ENCODE measurements around the gene DMPK. TPM values are rescaled to one million over a fixed set of nuclear protein-coding genes. Genes with fewer than 3 reads are reported as not detected.

Gene DMPK, protein sequence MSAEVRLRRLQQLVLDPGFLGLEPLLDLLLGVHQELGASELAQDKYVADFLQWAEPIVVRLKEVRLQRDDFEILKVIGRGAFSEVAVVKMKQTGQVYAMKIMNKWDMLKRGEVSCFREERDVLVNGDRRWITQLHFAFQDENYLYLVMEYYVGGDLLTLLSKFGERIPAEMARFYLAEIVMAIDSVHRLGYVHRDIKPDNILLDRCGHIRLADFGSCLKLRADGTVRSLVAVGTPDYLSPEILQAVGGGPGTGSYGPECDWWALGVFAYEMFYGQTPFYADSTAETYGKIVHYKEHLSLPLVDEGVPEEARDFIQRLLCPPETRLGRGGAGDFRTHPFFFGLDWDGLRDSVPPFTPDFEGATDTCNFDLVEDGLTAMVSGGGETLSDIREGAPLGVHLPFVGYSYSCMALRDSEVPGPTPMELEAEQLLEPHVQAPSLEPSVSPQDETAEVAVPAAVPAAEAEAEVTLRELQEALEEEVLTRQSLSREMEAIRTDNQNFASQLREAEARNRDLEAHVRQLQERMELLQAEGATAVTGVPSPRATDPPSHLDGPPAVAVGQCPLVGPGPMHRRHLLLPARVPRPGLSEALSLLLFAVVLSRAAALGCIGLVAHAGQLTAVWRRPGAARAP
- total RNA-seq = 10 to 100 TPM; 26.7 to 31.0 TPM

DNA sequence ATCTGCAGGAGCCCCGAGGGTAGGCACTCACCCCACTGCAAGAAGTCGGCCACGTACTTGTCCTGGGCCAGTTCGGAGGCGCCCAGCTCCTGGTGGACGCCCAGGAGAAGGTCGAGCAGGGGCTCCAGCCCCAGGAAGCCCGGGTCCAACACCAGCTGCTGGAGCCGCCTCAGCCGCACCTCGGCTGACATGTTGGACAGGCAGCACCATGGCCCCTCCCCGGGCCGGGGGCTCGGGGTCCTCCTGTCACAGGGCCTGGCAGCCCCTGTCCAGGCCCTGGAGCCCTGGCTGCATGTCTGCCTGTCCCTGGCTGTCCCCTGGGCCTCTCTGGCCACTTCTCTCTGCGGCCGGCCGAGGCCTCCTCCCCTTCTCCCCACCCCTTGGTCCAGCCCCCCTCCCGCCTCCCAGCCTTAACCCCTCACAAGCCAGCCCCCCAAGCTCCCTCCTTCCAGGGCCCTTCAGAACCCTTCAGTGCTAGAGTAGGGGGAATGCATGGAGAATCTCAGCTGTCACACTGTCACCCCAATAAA, at the start of gene DMPK:
TSS of gene DMPK (minus strand) at position 329 of the 530 bp plus-strand sequence. CDS start at position 191, 138 bp downstream.
- DNase-seq (no peak), ATAC-seq (no peak)
- Mint-ChIP-seq H3K4me1 (peaks cover 13% of the 10 kb centered on the region), H3K36me3 (peaks cover 11% of the 10 kb centered on the region), H3K27ac (no peak within 1 kb of the TSS), H3K27me3 (peaks cover 10% of the 10 kb centered on the region), H3K9me3 (ENCODE audit: low read depth) (no peaks in the 10 kb centered on the region), H3K4me3 (no peak within 1 kb of the TSS)
- CTCF ChIA-PET = interaction anchor here (0.7 to 8.5 kb wide), 7 partner anchors 9 to 224 kb away, joined by 3 to 94 read pairs (median 3); partner anchors contain the start of gene SIX5

DNA sequence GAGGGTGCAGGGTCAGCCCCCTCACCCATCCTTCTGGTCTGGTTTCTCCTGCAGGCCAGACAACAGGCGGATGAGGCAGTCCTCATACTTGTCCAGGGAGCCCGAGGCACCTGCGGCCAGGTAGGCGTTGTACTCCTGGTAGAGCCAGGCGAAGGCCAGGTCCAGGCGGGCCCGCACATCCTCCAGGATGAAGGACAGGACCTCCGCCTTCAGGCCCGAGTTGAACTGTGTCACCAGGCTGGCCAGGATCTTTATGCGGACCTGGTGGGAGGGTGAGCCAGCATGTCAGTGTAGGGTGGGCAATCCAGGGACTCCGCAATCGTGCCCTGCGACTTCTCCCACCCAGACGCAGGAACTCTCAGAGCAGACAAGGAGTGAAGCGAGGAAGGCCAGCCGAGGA, 46.7 kb upstream of the DMPK start:
- DNase-seq (no peak), ATAC-seq (no peak)
- CTCF ChIA-PET = interaction anchor here (1.6 to 1.9 kb wide), 2 partner anchors 12 to 30 kb away, joined by 4 to 6 read pairs; no protein-coding TSS in a partner anchor
- no peak overlapping the region for H3K4me3 Mint-ChIP-seq
- H3K4me1 Mint-ChIP-seq = peaks cover 3% of the 10 kb centered on the region
- no peak overlapping the region for H3K27ac Mint-ChIP-seq
- no peaks in the 10 kb centered on the region for H3K27me3 Mint-ChIP-seq
- H3K36me3 Mint-ChIP-seq = peaks cover 32% of the 10 kb centered on the region
- no peaks in the 10 kb centered on the region for H3K9me3 Mint-ChIP-seq (ENCODE audit: low read depth)

DNA sequence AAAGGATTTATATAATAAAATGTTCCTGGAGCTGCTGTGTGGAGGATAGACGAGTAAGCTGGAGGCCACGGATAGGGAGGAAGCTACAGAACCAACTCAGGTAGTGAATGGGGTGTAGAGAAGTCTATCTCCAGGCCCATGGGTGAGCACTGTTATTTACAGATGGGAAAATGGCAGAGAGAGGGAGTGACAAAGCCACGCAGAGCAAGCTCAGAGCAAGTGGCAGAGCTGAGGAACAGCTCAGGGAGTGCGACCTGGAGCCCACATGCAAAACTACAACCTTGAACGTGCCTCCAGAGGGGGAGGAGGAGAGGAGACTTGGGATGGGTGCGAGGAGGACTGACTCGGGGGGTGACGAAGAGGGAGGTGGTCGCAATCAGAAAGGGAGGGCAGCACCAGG, 46.2 kb upstream of the DMPK start:
- peaks cover 30% of the 10 kb centered on the region for H3K36me3 Mint-ChIP-seq
- CTCF ChIA-PET = interaction anchor here (1.6 to 1.9 kb wide), 2 partner anchors 12 to 29 kb away, joined by 4 to 6 read pairs; no protein-coding TSS in a partner anchor

DNA sequence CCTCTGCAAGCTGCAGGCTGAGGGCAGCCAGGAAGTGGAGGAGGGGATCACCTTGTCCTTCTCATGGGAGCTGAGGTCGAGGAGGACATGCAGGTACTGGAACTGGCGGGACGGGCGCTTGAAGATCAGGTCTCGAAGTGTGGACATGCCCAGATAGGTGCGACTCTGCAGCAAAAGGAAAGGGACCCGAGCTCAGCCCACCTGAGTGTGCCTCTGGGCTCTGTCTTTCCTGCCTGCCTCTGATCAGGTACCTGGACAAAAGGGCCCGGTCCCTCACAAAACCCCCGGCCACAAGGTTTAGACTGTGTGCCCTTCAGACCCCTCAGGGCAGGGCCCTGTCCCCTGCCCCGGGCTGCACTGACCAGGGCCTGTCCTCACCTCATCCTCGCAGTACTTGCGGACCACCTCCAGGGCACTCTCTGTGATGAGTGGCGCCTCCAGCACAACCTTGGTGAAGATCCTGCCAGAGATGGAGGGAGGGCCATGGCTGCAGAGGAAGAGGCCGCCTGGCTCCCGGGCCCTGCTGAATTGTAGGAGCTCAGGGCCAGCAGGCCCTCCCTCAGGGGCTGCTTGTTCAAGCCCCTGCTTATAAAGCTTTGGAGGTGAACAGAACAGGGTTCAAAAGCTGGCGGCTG, 45.3 kb upstream of the DMPK start:
- ATAC-seq = no peak
- Mint-ChIP-seq H3K27ac (no peak overlapping the region), H3K36me3 (peaks cover 30% of the 10 kb centered on the region), H3K4me3 (no peak overlapping the region), H3K4me1 (peaks cover 3% of the 10 kb centered on the region), H3K27me3 (no peaks in the 10 kb centered on the region), H3K9me3 (ENCODE audit: low read depth) (no peaks in the 10 kb centered on the region)
- no peak for DNase-seq
- CTCF ChIA-PET = interaction anchor here (1.0 to 3.4 kb wide), 3 partner anchors 11 to 58 kb away, joined by 4 to 24 read pairs (median 5); partner anchors contain the start of gene SIX5

More for the DNA sequence above, 46.2 kb upstream of the DMPK start:
- H3K27ac Mint-ChIP-seq = no peak overlapping the region
- no peaks in the 10 kb centered on the region for H3K9me3 Mint-ChIP-seq (ENCODE audit: low read depth)
- DNase-seq (no peak), ATAC-seq (no peak)
- no peak overlapping the region for H3K4me3 Mint-ChIP-seq
- no peaks in the 10 kb centered on the region for H3K27me3 Mint-ChIP-seq
- H3K4me1 Mint-ChIP-seq = peaks cover 3% of the 10 kb centered on the region

DNA sequence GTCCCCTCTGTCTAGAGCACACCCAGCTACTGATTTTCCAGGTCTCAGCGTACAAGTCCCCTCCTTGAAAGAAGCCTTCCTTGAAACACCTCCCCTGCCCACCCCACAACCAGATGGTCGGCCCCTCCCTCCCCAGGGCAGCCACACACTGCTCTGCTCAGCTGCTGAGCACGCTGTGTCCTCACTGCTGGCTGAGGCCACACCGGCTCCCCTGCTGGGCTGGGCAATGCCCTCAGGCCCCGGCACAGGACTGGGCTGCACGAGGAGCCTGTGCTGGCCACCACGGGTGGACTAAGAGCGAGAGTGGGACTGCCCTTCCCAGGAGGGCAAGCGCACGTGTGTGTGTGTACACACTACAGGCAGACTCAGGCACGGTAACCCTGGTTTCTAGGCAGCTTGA, 44.6 kb upstream of the DMPK start:
- H3K36me3 Mint-ChIP-seq = peaks cover 26% of the 10 kb centered on the region

DNA sequence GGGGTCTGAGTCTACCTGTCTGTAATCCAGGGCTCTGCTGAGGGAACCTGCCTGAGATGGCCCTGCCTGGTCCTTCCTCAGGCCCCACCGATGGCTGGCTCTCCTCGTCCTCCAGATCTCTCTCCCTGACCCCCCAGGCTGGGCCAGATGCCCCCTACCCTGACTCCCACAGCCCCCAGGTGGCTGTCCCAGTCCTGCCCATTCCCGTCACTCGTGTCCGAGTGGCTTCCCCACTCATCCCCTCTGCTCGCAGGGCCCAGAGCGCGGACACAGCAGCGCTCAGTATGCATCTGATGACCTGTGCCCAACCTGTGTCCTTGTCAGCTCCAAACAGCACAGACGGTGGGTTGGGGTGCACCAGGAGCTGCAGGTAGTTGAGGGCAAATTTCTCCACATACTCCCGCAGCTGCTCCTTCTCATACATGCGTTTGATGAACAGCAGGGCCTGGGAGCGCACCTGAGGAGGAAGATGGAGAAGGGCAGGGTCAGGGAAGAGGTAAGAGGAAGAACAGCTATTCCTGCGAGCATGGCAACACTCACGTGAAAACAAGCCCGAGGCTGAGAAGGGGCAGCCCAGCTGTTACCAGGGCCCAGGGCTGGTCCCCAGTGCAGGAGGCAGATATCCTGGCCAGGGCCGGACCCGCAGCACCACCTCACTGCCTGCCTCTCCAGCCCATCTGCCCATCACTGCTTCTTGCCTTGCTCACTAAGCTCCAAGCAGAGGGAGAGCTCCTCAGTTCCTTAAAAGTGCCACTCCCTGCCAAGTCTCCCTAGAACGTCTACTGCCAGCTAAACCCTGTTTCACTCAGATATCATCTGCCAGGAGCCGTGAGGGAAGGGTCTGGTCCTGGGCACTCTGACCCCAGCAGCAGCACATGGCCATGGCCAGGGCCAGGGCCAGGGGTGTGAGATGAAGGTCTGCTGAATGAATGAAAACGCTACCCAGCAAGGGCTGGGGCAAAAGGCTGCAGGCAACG, 43.9 kb upstream of the DMPK start:
- ATAC-seq (no peak), DNase-seq (no peak)
- peaks cover 22% of the 10 kb centered on the region for H3K36me3 Mint-ChIP-seq
- H3K9me3 Mint-ChIP-seq (ENCODE audit: low read depth) = no peaks in the 10 kb centered on the region
- H3K4me1 Mint-ChIP-seq = peaks cover 3% of the 10 kb centered on the region
- no peaks in the 10 kb centered on the region for H3K27me3 Mint-ChIP-seq
- CTCF ChIA-PET = interaction anchor here (1.3 to 3.4 kb wide), 2 partner anchors 9 to 59 kb away, joined by 3 to 24 read pairs; partner anchors contain the start of gene IRF2BP1
- H3K27ac Mint-ChIP-seq = no peak overlapping the region
- H3K4me3 Mint-ChIP-seq = no peak overlapping the region

More for the DNA sequence above, 44.6 kb upstream of the DMPK start:
- ATAC-seq = no peak
- CTCF ChIA-PET = interaction anchor here (1.3 to 3.4 kb wide), 2 partner anchors 10 to 59 kb away, joined by 3 to 24 read pairs; partner anchors contain the start of gene IRF2BP1
- H3K9me3 Mint-ChIP-seq (ENCODE audit: low read depth) = no peaks in the 10 kb centered on the region
- H3K27me3 Mint-ChIP-seq = no peaks in the 10 kb centered on the region
- DNase-seq = no peak
- H3K4me1 Mint-ChIP-seq = peaks cover 3% of the 10 kb centered on the region
- no peak overlapping the region for H3K27ac Mint-ChIP-seq
- H3K4me3 Mint-ChIP-seq = no peak overlapping the region

DNA sequence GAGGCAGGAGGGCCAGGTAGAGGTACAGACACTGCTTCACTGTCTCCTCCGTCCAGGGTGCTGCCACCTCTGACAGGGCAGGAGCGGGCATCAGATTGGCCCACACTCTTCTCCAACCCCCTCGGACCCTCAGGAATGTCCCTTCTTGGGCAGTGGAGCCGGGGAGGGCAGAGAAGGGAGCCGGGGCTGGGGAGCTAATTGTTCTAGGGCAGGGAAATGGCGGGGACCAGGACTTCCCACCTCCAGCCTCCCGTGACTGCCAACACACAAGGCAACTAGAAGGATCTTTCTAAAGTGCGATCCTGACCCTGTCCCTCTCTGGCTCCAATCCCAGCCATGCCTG, 42.9 kb upstream of the DMPK start:
- Mint-ChIP-seq H3K36me3 (peaks cover 18% of the 10 kb centered on the region), H3K4me3 (no peak overlapping the region), H3K9me3 (ENCODE audit: low read depth) (no peaks in the 10 kb centered on the region), H3K27me3 (no peaks in the 10 kb centered on the region), H3K4me1 (peaks cover 2% of the 10 kb centered on the region), H3K27ac (no peak overlapping the region)
- no peak for DNase-seq
- ATAC-seq = no peak
- CTCF ChIA-PET = interaction anchor here (3.4 kb wide), 1 partner anchor 8 kb away, joined by 24 read pairs; no protein-coding TSS in a partner anchor

DNA sequence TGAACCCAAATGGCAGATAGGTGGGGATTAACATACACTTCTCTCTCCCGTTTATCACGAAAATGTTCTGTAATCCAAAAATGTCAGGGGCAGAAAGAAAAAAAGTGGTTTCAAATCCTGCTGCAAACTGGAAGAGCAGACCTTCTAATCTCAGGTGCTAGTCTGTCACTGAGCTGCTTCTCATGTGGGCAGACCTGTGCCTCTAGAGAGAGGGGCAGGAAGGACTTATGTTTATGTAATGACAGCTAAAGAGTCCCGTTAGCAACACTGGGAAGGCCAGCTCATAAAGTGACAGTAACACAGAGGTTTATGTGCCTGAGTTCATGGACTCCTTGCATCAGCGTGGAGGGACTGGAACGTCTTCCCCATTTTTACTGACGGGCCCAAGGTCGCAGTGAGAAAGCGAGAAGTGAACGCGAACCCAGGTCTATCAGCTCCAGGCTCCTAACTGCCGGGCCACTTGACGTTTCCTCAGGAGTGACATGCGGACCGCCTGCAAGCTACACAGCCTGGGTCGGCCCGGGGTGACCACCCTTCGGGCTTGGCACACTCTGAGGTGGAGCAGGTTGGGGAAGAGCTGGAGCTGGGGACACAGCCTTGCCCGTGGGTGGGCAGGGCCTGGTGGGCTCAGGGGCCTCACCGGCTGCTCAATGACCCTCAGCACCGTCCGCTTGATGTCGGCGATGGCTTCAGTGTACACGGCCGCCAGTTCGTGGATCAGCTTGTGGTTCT, 42.4 kb upstream of the DMPK start:
- no peak for DNase-seq

DNA sequence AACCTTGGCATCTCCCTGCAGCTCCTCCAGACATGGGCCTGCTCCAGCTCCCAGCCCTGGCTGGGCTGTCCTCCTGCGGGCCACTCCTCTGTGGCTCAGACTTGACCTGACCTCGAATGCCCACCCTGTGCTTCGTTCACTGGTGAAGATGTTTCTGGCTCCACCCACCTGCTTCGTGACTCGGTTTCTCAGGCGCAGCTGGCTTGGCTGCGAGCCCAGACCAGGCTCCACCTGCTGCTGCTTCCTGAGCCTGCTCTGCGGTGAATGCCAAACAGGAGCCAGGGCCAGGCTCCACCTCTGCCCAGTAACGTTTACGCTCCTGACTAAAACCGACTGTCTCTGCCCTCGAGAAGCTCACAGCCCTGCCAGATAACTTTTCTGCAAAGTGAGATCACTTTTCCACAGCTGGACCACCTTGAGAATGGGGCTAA, 41.8 kb upstream of the DMPK start:
- Mint-ChIP-seq H3K27me3 (no peaks in the 10 kb centered on the region), H3K9me3 (ENCODE audit: low read depth) (no peaks in the 10 kb centered on the region), H3K4me3 (no peak overlapping the region), H3K36me3 (peaks cover 14% of the 10 kb centered on the region), H3K27ac (no peak overlapping the region), H3K4me1 (no peaks in the 10 kb centered on the region)
- no peak for ATAC-seq
- CTCF ChIA-PET = interaction anchor here (1.6 to 2.4 kb wide), 2 partner anchors 25 to 55 kb away, joined by 6 to 7 read pairs; partner anchors contain the start of gene SIX5
- no peak for DNase-seq

More for the DNA sequence above, 42.4 kb upstream of the DMPK start:
- CTCF ChIA-PET = interaction anchor here (1.6 to 3.4 kb wide), 3 partner anchors 8 to 55 kb away, joined by 6 to 24 read pairs (median 7); partner anchors contain the start of gene SIX5
- H3K27ac Mint-ChIP-seq = no peak overlapping the region
- peaks cover 18% of the 10 kb centered on the region for H3K36me3 Mint-ChIP-seq
- H3K9me3 Mint-ChIP-seq (ENCODE audit: low read depth) = no peaks in the 10 kb centered on the region
- no peak for ATAC-seq
- no peaks in the 10 kb centered on the region for H3K4me1 Mint-ChIP-seq
- no peaks in the 10 kb centered on the region for H3K27me3 Mint-ChIP-seq
- H3K4me3 Mint-ChIP-seq = no peak overlapping the region

DNA sequence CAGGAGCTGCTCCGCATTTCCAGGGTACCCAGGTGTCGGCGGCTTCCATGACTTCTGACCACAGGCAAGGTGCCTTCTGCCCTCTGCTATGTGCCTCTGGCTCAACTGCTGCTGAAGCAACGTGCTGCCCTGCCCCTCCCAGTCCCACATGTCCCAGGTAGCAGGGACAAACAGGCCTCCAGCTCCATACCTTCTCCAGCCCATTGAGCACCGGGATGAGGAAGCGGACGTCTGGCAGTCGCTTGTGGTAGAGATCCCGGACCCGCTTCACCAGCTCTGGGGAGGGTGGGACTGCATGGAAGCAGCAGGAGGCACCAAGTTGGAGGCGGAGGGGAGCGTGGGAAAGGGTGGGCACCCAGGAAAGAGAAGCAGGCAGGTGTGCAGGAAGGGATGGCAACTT, 40.9 kb upstream of the DMPK start:
- DNase-seq (no peak), ATAC-seq (no peak)
- Mint-ChIP-seq H3K4me1 (no peaks in the 10 kb centered on the region), H3K27ac (no peak overlapping the region), H3K4me3 (no peak overlapping the region), H3K9me3 (ENCODE audit: low read depth) (no peaks in the 10 kb centered on the region), H3K36me3 (peaks cover 9% of the 10 kb centered on the region), H3K27me3 (no peaks in the 10 kb centered on the region)
- CTCF ChIA-PET = interaction anchor here (1.3 to 2.4 kb wide), 4 partner anchors 24 to 89 kb away, joined by 4 to 7 read pairs (median 5); partner anchors contain the start of gene SIX5

DNA sequence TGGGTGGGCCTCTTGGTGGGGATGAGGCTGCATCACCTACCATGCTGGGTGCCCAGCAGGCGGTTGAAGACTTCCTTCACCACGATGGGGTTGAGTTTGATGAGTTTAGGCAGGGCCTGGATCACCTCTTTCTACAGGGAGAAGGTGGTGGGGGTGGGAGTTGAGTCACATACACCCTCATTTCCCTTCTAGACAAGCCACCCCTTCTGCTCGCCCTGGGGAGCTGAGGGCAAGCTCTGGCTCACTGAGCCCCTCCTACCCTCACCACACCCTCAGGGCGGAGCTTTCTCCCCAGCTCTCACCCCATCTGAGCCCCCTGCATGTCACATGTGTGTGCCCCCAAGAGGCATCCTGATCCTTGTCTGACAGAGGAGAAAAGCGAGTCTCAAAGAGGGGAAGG, 40.4 kb upstream of the DMPK start:
- CTCF ChIA-PET = interaction anchor here (1.0 to 2.4 kb wide), 4 partner anchors 23 to 130 kb away, joined by 3 to 7 read pairs (median 4); partner anchors contain the start of gene QPCTL
- no peak overlapping the region for H3K4me3 Mint-ChIP-seq
- no peaks in the 10 kb centered on the region for H3K4me1 Mint-ChIP-seq
- DNase-seq = no peak
- H3K27me3 Mint-ChIP-seq = no peaks in the 10 kb centered on the region
- H3K36me3 Mint-ChIP-seq = peaks cover 7% of the 10 kb centered on the region
- no peak overlapping the region for H3K27ac Mint-ChIP-seq
- ATAC-seq = no peak
- H3K9me3 Mint-ChIP-seq (ENCODE audit: low read depth) = no peaks in the 10 kb centered on the region

Measured in activated CD8-positive, alpha-beta memory T cell treated with anti-CD3 and anti-CD28 coated beads, Interleukin-2, amount 10 ng/mL, durations not matched to agents 7 days and 5 days (primary cell).